ENCODE data around the gene CPM.
"Not testable (repeated sequence)": the region's sequence is repeated elsewhere in the genome, so short reads cannot be mapped to it uniquely, and the experiment has no call there.

CPM gene

DNA sequence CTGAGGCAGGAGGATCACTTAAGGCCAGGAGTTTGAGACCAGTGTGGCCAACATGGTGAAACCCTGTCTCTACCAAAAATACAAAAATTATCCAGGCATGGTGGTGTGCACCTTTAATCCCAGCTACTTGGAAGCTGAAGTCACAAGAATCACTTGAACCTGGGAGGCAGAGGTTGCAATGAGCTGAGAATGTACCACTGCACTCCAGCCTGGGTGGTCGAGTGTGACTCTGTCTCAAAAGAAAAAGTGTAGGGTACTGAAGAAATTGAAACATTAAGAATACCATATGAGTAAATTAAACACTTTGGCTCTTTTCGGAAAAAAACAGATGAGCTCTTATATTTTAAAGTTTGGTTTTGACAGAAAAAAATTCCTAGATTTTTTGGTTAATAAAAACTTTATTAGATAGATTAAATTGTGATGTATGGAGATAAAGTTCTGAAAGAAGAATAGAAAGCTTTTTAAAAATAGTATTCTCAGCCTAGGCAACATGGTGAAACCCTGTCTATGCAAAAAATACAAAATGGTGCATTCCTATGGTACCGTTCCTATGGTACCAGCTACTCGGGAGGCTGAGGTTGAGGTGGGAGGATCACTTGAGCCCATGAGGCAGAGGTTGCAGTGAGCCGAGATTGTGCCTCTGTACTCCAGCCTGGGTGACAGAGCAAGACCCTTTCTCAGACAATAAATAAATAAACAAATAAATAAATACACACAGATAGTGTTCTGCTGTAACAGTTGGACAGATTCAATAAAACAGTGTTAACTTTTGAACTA lies 104.9 kb downstream of the CPM start:
- DNase-seq (ENCODE audit: low read depth): no peak

DNA sequence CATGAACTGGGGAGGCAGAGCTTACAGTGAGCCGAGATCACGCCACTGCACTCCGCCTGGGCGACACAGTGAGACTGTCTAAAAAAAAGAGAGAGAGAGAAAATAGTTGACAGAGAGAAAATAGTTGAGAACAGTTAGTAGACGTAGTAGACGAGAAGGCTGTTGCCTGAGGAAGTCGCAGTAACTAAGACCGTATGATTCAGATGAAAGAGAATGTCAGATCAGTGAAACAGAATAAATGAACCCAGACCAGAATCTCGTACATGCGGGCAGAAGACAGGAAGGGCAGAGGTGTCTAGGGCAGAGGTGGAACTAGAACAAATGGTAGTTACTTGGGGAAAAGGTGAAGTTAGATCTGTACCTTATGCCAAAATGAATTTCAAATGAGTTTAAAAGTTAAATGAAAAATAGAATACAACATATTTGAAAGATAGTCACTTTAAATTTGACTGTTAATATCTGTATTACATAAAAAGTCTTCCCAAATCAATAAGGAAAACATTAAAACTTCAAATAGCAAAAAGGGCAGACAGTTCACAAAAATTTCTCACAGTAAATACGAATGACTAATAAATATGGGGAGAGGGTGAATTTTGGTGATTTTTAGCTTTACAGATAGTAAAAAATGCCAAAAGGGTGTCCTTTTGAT lies 107.3 kb downstream of the CPM start:
- no peak for DNase-seq (ENCODE audit: low read depth)

DNA sequence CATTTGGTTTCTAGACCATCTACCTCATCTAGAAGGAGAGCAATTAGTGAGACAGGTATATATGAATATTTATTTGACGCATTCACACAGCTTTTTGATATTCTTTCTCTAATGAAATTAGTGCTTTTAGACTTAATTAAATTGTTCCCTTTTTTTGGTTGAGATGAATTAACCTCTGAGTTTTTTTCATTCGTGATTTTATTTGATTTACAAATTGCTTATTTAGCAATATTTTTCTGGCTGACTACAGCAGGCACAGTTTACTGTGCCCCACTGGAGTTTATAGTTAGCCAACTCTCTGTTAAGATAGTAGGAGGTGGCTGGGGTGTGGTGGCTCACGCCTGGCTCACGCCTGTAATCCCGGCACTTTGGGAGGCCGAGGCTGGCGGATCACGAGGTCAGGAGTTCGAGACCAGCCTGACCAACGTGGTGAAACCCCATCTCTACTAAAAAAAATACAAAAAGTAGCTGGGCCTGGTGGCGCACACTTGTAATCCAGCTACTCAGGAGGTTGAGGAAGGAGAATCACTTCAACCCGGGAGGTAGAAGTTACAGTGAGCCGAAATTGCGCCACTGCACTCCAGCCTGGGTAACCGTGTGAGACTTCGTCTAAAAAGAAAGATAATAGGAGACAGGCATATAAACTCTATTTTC lies 108.2 kb downstream of the CPM start:
- DNase-seq (ENCODE audit: low read depth): no peak

DNA sequence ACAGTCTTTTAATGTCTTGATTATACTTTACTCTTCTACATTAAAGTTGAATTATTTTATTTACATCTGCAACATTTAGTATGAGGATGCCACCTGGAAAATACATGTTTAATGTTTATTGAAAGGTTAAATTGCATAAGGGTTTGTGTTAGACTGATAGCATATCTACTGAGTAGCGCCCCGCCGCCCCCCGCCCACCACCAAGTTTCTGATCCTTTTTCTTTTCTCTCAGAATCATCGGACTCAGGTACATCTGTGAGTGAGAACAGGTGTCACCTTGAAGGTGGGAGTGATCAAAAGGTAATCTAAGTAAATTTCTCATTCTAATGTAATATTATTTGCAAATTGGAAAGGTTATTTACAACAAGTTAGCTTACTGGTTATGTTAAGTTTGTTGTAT lies 108.8 kb downstream of the CPM start:
- no peak for DNase-seq (ENCODE audit: low read depth)

DNA sequence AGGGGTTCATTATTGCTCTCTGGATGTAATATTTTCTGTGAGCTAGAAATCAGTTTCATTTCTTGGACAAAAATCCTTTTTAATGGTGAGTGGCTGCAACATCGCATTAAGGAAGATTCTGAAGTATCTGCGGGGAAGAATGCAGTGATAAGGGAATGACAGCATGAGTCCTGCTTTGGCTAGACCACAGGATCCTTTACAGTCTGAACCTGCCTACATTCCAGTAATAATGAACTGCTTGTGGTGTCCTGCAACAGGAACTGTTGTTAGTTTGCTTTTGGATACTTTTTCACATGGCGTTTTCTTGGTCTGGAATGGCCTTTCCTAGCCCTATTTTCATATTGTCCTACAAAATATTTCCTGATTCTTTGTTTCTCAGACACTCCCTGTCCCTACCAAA lies 109.3 kb downstream of the CPM start:
- DNase-seq (ENCODE audit: low read depth): no peak

DNA sequence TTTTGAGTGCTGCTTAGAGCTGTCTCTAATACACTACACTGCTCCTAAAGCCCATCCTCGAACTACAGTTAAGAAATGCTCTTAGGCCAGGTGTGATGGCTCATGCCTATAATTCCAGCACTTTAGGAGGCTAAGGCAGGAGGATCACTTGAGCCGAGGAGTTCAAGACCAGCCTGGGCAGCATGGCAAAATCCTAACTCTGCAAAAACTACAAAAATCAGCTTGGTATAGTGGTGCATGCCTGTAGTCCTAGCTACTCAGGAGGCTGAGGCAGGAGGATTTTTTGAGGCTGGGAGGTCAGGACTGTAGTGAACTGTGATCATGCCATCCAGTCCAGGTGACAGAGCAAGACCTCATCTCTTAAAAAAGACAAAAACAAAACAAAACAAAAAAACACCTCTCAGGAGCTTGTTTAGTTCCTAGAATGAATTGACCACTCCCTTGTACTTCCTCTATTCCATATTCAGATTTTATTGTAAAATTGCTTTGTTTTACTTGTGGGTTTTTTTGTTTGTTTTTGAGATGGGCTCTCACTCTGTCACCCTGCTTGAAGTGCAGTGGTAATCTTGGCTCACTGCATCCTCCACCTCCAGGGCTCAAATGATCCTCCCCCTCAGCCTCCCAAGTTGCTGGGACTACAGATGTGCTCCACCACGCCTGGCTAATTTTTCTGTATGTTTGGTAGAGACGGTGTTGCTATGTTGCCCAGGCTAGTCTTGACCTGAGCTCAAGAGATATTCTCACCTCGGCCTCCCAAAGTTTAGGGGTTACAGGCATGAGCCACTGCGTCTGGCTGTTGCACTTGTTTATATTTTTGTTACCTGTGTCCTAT lies 111.4 kb downstream of the CPM start:
- no peak for DNase-seq (ENCODE audit: low read depth)

DNA sequence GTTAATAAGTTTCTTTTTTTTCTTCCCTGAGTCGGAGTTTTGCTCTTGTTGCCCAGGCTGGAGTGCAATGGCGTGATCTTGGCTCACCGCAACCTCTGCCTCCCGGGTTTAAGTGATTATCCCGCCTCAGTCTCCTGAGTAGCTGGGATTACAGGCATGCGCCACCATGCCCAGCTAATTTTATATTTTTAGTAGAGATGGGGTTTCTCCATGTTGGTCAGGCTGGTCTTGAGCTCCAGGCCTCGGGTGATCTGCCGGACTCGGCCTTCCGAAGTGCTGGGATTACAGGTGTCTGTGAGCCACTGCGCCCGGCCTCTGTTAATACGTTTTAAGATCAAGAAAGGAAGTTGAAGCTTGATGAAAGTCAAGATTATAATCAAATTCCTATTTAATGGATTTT lies 113.5 kb downstream of the CPM start:
- not testable (repeated sequence) for DNase-seq (ENCODE audit: low read depth)

DNA sequence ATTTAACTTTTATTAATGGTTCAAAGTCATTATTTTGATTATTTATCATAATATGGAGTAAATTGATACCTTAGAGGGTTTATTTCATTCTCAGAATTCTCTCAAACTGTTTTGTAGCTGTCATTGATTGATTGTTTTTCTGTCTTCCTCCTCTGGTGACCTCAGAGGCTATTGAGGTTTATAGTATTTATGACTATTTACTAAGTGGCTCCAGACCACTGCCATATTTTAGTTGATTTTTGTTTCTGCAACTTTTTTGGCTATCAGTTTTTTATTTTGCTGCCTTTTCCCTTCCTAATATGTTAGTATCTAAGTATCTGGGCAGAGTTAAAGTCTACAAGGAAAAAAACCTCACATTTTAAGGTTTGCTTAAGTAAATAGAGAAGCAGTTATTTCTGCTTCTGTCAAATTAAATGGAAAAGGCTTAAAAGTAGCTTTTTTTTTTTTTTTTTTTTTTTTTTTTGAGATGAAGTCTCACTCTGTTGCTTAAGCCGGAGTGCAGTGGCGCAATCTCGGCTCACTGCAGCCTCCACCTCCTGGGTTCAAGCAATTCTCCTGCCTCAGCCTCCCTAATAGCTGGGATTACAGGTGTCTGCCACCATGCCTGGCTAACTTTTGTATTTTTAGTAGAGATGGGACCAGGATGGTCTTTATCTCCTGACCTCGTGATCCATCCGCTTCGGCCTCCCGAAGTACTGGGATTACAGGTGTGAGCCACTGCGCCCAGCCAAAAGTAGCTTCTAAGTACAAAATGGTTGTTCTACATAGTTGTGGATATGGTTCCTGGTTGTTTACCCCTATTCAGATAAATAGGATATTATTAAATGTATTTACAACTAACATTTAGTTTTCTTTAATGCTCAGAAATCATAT lies 116.8 kb downstream of the CPM start:
- DNase-seq (ENCODE audit: low read depth): no peak

DNA sequence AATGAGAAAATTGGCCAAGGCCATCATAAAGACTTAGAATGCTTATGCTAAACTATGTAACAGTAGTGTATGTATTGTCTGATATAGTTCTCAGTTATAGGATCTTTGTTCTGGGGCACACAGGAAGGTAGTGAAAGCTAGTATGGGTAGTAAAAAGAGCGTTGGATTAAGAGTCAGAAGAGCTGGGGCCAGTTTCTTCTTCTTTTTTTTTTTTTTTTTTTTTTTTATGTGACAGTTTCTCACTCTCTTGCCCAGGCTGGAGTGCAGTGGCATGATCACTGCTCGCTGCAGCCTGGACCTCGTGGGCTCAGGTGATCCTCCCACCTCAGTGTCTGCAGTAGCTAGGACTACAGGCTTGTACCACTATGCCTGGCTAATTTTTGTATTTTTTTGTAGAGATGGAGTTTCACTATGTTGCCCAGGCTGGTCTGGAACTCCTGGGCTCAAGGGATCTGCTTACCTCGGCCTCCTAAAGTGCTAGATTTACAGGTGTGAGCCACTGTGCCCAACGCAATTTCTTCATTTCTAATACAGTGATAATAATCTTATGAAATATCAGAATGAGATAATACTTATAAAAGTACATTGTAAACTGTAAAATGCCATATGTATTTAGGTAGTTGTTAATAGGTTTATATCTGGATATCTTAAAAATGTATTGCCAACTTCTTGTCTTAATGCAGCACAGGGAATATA lies 117.6 kb downstream of the CPM start:
- DNase-seq (ENCODE audit: low read depth): no peak

DNA sequence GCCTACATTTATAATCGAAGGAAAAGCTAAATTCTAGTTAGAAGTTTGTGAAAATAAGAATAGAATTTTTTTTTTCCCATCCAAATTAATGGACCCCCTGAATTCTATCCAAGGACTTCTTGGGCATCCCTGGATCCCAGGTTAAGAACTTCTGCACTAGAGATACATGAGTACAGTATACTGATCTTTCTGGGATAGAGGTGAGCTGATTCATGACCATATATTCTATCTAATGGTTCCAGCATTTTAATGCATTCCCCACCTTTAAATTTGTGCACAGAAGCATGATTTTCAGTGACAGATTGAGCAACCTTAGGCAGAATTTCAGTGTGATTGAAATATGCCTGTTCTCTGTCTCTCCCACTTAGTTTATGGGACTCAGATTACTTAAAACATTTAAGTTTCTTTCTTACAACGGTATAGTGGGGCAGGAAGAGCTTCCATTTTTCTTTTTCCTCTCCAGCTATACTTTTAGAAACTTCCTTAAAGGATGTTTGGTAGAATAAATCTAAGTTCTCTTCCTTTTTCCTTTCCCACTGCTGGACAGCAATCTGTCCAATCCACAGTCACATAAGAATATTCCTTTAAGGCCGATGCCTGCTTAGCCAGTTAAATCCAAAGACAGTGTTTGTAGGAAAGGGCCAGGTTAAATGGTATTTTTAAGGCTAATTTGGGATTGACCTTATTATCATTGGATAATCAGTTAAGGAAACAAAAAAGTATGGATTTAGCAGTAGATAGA lies 118.3 kb downstream of the CPM start:
- DNase-seq (ENCODE audit: low read depth): no peak

DNA sequence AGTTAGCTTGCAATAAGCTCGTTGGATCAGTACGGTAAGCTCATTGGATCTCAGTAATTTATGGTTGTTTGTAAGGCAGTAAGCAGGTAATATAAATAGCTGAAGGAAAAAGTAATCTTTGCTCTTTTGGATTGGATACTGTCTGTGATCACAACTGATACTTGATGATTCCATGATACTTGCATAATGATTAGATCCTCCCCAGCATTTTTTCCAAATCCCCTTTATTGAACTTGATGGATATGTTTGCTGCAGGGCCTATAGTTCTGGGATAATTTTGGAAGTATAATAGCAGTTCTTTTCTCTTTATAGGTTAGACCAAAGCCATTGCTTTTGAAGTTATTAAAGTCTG lies 119.8 kb downstream of the CPM start:
- no peak for DNase-seq (ENCODE audit: low read depth)

DNA sequence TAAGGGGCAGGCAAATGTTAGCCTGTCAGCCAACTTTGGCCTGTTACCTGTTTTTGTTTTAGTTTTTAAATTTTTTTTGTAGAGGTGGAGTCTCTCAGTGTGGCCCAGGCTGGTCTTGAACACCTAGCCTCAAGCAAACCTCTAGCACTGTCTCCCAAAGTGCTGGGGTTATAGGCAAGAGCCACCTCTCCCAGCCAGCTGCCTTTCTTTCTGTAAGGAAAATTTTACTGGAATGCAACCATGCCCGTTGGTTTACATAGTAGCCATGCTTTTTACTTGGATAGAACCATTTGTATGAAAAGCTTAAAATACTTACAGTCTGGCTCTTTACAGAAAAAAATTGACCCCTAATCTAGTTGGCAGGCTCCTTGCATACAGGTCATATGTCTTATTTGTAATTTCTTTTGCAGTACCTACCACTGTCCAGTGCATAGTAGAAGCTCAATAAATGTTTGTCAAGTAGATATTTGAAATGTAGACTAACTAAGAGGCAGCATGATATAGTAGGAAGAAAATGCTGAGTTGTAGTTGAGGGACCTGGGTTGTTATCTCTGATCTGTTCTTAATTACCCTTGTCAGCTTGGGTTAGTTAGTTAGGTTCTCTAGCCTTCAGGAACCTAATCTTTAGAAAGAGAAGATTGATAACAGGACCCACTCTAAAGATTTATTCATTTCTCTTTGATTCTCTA lies 120.3 kb downstream of the CPM start:
- DNase-seq (ENCODE audit: low read depth): no peak

DNA sequence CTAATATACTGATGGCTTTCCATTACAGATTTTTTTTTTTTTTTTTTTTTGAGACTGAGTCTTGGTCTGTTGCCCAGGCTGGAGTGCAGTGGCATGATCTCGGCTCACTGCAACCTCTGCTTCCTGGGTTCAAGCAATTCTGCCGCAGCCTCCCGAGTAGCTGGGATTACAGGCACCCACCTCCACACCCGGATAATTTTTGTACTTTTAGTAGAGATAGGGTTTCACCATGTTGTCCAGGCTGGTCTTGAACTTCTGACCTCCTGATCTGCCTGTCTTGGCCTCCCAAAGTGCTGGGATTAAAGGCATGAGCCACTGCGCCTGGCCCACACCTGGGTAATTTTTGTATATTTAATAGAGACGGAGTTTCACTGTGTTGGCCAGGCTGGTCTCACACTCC lies 121.4 kb downstream of the CPM start:
- DNase-seq (ENCODE audit: low read depth): not testable (repeated sequence)

DNA sequence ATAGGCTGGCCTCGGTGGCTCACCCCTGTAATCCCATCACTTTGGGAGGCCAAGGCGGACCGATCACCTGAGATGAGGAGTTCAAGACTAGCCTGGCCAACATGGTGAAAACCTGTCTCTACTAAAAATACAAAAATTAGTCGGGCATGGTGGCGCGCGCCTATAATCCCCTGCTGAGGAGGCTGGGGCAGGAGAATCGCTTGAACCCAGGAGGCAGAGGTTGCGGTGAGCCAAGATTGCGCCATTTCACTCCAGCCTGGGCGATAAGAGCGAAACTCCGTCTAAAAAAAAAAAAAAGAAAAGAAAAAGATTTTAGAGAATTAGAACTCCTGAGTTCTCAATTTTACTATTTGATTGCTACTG lies 123.0 kb downstream of the CPM start:
- not testable (repeated sequence) for DNase-seq (ENCODE audit: low read depth)

DNA sequence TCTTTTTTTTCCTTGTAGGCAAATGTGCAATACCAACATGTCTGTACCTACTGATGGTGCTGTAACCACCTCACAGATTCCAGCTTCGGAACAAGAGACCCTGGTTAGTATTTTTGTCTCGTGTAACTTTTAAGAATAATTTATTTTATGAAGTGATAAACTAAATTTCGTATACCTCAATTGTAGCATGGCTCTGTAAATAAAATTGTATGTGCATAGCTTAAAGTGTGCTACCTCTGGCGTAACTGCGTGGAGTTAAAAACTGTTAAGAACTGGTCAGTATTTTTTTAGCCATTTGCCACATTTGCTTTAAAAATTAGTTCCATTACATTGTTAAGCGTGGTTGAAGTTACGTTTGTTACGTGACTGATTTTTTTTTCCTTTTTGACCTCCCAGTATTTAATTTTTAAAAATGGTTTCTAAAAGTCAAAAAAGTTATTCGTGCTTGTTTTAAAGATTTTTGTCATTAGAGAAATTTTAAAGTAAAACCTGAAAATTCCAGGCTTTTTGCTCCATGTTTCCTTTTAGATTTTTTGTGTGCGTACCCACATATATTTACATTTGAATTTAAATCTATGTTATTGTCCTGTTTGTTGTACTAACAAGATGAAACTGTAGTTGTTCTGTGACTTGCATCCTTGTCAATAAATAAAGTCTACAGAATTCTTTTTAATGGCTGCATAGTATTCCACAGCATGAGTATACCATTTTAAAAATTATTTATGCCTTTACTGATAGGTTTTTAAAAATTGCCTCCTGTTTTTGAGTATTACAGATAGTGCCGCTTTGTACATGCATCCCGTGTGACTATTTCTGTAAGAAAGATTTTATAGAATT lies 123.6 kb downstream of the CPM start:
- no peak for DNase-seq (ENCODE audit: low read depth)

DNA sequence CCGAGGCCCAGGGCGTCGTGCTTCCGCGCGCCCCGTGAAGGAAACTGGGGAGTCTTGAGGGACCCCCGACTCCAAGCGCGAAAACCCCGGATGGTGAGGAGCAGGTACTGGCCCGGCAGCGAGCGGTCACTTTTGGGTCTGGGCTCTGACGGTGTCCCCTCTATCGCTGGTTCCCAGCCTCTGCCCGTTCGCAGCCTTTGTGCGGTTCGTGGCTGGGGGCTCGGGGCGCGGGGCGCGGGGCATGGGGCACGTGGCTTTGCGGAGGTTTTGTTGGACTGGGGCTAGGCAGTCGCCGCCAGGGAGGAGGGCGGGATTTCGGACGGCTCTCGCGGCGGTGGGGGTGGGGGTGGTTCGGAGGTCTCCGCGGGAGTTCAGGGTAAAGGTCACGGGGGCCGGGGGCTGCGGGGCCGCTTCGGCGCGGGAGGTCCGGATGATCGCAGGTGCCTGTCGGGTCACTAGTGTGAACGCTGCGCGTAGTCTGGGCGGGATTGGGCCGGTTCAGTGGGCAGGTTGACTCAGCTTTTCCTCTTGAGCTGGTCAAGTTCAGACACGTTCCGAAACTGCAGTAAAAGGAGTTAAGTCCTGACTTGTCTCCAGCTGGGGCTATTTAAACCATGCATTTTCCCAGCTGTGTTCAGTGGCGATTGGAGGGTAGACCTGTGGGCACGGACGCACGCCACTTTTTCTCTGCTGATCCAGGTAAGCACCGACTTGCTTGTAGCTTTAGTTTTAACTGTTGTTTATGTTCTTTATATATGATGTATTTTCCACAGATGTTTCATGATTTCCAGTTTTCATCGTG lies 124.4 kb downstream of the CPM start:
- peak; percentile 87 for DNase-seq (ENCODE audit: low read depth)

DNA sequence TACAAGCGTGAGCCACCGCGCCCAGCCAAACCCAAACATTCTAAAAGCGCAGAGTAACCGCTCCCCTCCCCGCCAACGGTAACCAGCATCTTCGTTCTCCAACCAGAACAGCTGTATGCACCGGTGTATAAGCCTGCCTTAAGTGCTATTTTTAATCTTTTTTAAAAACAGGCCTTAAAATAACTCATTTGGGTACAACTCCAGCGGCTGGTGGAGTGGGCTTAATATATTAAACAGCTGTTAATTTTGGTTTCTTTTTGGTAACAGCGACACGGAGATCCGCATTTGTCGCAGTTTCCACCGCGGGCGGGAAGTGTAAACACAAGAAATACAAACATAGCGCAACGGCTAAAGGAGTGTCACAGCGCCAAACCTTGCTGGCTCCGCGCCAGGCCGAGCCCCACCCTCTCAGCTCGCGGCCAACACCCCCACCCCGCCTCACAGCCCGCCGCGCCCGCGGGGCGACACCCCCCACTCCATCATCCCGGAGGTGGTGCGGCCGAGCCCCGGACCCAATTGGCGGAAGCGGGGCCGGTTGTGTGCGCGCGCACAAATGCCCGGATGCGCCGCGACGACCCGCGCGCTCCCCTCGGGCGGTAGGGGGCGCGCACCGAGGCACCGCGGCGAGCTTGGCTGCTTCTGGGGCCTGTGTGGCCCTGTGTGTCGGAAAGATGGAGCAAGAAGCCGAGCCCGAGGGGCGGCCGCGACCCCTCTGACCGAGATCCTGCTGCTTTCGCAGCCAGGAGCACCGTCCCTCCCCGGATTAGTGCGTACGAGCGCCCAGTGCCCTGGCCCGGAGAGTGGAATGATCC lies 125.2 kb downstream of the CPM start, which contains the start of gene MDM2:
MDM2 (plus strand) TSS at position 602 of the 812 bp plus-strand sequence. CDS start 301 bp downstream, outside the sequence.
- DNase-seq (ENCODE audit: low read depth): peak; percentile 61

All from HS-5 (cell line).